Fibroblast of skin of back (primary cell): Measurements from ENCODE around the gene RXRG.
A peak's percentile ranks its signal among the peaks of the same experiment; 100 is the strongest.

Experiments used
- DNase-seq: peaks from one replicate; pipeline ENCODE4 v3.0.0-alpha.2; 2013

RXRG gene

DNA sequence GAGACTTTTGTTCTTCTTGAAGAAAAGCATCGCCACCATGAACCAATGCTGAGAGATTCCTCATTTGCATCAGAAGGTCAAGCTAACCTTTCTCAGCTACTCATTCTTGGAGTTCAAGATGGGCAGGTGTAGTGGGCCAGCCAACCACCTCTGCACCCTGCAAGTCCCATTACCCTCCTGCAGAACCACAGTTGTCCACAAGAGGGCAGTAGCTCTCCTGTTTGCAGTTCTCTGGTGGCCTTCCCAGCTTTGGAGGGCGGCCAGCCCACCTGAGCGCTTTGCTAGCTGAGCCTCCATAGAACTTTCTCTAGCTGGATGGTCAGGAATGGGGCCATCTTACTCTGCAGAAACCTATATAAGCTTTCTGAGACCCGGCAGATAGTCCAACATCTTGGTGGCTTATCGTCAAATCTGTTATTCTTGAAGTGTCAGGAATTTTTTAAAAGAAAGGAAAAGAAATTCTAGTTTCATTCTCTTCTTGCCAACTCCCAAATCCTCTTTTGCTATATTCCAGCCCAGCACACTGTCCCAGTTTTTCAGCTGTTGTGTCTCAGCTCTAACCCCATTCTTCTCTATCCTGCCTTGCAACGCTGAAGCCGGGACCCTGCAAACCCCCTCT lies 77.4 kb downstream of the RXRG start:
- DNase-seq: peak; percentile 58

- DNase-seq: no peak
These were observed 79.6 kb downstream of the RXRG start for GRCh38 chr1:165365341-165365740.

GRCh38 chr1:165364568-165365133 lies 80.3 kb downstream of the RXRG start:
- DNase-seq: no peak

DNA sequence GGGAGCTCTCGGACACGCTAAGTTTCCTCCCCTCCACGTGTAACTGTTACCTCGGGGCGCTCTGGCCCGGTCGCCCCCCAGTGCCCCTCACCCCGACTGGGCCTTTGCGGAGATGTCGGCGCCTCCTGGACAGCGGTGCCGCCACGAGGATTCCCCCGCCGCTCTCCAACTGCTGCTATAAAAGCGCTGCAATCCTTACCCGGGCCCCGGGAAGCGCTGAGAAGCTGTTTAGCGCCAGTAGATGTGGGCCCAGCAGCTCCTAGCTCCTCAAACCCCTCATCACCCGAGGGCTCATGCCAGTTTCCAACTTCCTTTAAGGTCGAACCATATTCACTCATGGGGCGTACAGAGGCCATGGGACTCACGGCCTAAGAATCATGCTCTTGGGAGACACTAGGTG lies 88.0 kb downstream of the RXRG start:
- no peak for DNase-seq

DNA sequence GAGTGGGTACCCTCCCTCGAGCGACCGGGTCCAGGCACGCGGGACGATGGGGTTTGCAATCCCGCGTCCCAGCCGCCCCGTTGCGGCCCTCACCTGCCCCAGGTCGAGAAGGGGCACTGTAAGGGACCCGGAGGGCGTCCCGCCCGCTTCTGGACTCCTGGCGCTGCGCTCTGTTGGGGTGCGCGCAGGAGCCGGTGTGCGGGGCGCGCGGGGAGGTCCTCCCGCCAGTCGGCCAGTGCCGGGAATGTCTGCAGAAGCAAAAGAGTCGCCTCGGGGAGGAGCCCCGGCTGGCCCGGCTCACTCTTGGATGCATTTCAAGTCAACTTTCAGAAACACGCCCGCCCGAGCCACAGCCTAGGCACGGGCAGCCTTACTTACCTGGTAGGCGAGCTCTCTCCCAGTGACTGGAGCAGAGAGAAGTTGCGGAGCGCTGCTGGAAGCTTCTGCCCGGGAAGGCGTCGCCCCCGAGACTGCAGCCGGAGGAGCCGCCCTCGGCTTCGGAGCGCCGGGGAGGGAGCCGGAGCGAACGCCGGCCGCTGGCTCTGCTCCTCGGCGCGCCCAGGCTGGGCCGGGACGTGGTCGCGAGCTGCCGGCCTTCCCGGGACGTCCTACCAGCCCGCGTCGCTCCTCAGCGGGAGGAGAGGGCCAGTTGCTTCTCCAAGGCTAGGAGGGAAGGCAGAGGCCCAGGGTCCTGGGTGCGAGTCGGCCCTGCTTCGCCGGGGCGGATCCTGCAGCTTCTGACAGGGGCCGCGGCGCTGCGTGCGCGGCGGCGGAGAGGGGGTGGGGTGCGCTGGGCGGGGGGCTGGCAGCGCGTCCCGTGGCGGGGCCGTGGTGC lies 88.7 kb downstream of the RXRG start, which contains the start of gene LMX1A:
TSS of gene LMX1A (minus strand) at position 739 of the 835 bp plus-strand sequence. CDS start 1,156 bp downstream, outside the sequence.
- DNase-seq: peak; percentile 9

DNA sequence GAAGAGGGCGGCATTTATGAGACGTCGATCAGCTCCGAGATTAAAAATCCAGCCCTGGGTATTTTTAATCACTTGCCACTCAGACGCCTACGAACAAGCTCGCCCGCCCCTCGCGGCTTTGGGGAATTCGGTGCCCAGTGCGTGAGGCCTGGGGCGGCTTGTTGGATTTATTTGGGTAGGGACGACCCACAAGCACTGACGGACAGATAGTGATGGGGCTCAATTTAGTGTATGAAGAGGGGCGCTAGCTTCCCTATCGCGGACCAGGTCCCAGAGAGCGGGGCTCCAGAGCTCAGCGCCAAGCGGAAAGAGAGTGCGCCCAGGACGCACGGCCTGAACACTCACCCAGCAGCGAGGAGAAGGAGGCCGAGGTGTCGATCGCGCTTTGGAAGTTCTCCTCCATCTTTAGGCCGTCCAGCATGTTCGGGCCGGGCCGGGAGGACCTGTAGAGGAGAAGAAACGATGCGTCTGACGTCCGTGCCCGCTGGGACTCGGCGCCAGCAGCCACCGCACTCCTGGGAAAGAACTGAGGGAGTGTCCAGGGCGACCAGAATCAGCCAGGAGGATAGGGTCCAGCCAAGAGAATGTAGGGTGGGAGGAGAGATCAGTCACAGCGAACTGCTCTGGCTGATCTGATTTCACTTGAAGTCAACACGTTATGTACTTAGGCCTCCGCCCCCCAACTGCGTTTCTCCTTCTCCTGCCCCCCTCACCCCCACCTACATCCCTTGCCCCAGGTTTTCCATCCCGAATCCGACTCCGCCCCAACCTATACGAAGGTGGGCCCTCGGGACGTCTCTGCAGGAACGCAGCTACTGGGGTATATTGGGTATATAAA lies 89.6 kb downstream of the RXRG start:
- DNase-seq: no peak

DNA sequence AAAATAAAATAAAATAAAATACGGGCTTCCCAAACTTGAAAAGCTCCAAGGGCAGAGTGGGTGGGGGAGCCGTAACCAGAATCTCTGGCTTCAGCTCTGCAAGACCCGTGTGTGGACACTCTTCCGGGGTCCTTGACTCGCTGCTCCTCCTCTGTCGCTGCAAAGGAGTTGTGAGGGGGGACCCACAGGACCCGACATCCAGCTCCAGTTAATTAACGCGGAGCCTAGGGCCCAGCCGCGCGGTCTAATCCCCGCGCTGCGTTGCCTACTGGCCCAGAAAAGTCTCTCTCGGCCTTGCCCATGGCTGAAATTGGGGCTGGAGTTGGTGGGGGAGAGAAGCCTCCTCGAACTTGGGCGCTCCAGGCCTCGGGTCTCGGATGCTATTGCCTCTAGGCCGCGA lies 90.2 kb downstream of the RXRG start:
- no peak for DNase-seq

DNA sequence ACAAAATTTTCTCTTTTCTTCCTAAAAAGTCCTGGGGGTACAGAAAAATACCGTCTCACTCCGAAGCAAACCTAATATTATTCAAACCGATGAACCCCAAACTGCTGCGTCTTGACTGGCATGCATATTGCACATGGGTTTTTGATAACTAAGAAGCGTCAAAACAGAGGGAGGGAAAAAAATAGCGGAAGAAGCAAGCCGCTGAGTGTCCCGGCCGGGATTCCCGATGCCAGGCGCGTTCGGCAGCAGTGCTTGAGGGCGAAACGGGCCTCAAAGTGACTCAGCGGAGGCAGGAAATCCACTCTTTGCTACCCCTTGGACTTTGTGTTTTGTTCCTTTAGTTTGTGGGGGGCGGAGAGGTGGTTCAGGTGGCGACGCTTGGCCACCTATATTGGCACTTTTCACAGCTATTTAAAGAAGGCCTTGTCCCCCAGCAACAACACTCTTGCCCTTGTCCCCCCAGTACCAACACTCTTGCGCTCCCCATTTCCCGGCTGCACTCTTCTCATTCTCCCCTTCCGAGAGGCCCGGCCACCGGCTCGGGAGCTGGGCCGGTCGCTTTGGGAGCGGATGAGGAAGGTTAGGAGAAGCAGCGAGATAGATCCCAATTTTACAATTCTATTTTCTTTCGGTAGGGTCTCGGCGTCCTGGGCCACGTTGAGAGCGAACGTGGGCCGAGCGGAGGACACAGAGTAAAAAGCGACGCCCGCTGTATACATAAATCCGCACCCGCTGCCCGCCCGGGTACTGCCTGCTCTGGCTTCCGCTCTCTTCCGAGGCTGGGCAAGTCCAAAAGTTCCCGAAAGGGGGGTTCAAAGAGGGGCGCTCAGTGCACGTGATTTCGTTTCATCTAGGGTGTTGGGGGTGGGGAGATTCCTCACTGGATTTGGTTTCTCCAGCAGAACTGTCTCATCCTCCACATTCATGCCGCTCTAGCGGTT lies 90.9 kb downstream of the RXRG start:
- DNase-seq: peak; percentile 7

DNA sequence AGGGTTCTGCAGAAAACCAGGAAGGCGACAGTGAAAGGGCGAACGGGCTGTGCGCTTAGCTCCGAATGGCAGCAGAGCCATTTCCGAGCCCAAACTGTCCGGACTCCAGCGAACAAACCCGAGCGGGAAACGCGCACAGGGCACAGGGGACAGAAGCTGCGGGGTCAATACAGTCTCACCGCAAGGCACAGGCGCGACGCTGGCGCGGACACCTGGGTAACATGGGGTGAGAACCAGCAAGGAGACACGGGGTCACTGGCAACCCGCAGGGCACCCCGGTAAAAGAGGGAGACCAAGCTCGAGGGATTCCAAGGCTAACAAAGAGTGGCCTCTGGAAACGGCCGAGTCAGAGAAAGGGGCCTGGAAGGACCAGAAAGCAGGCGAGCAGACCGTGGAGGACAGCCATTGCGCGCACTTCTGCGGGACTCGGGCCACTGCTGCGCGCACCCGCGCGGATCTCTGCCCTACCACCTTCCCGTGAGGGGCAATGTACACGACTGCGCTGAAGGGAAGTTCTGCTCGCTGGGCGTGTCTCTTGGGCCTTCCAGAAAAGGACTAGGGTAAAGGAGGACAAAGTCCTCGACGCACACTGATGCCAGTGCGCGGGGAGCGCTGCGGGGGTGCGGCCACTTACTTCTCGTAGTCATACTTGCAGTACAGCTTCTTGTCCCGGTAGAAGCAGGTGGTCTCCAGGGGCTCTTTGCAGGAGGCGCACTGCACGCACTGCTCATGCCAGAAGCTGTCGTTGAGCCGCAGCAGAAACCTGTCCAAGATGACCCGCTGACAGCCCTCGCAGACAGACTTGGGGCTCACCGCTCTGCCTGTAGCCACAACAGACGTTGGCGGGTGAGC lies 92.3 kb downstream of the RXRG start:
- DNase-seq: no peak

GRCh38 chr1:165351863-165352441 lies 93.0 kb downstream of the RXRG start:
- no peak for DNase-seq
